ENCODE data around the gene PKP2.

The PKP2 gene

GRCh38 chr12:32859389-32859788 is 37.2 kb downstream of the PKP2 start:
- H3K9ac ChIP-seq (ENCODE audit: low read length) = no peak overlapping the region
- no peaks in the 10 kb centered on the region for H3K4me1 ChIP-seq (ENCODE audit: control insufficient read depth, insufficient read depth, low read length)
- DNase-seq (ENCODE audit: low read depth) = no peak
- H3K27me3 ChIP-seq (replicated peaks; ENCODE audit: control insufficient read depth, insufficient read depth, low read length) = no peaks in the 10 kb centered on the region
- H3K9me3 ChIP-seq (ENCODE audit: control insufficient read depth, low read length) = no peaks in the 10 kb centered on the region
- H3K4me3 ChIP-seq (ENCODE audit: low read length) = no peak overlapping the region
- no peaks in the 10 kb centered on the region for H3K36me3 ChIP-seq (ENCODE audit: control insufficient read depth, insufficient read depth, low read length, severe bottlenecking)

GRCh38 chr12:32854716-32855115 is 41.9 kb downstream of the PKP2 start:
- H3K9ac ChIP-seq (ENCODE audit: low read length) = no peak overlapping the region

GRCh38 chr12:32854097-32854496 is 42.5 kb downstream of the PKP2 start:
- Histone ChIP-seq H3K9me3 (ENCODE audit: control insufficient read depth, low read length) (no peaks in the 10 kb centered on the region), H3K9ac (ENCODE audit: low read length) (no peak overlapping the region), H3K36me3 (ENCODE audit: control insufficient read depth, insufficient read depth, low read length, severe bottlenecking) (no peaks in the 10 kb centered on the region), H3K27me3 (replicated peaks; ENCODE audit: control insufficient read depth, insufficient read depth, low read length) (no peaks in the 10 kb centered on the region), H3K4me3 (ENCODE audit: low read length) (no peak overlapping the region), H3K4me1 (ENCODE audit: control insufficient read depth, insufficient read depth, low read length) (no peaks in the 10 kb centered on the region)
- no peak for DNase-seq (ENCODE audit: low read depth)

More at GRCh38 chr12:32854716-32855115, 41.9 kb downstream of the PKP2 start:
- H3K27me3 ChIP-seq (replicated peaks; ENCODE audit: control insufficient read depth, insufficient read depth, low read length) = no peaks in the 10 kb centered on the region
- H3K36me3 ChIP-seq (ENCODE audit: control insufficient read depth, insufficient read depth, low read length, severe bottlenecking) = no peaks in the 10 kb centered on the region
- DNase-seq (ENCODE audit: low read depth) = no peak
- H3K9me3 ChIP-seq (ENCODE audit: control insufficient read depth, low read length) = no peaks in the 10 kb centered on the region
- no peaks in the 10 kb centered on the region for H3K4me1 ChIP-seq (ENCODE audit: control insufficient read depth, insufficient read depth, low read length)
- H3K4me3 ChIP-seq (ENCODE audit: low read length) = no peak overlapping the region

GRCh38 chr12:32847287-32847686 is 49.3 kb downstream of the PKP2 start:
- Histone ChIP-seq H3K36me3 (ENCODE audit: control insufficient read depth, insufficient read depth, low read length, severe bottlenecking) (no peaks in the 10 kb centered on the region), H3K9ac (ENCODE audit: low read length) (no peak overlapping the region), H3K4me1 (ENCODE audit: control insufficient read depth, insufficient read depth, low read length) (peaks cover 14% of the 10 kb centered on the region), H3K9me3 (ENCODE audit: control insufficient read depth, low read length) (no peaks in the 10 kb centered on the region), H3K27me3 (replicated peaks; ENCODE audit: control insufficient read depth, insufficient read depth, low read length) (no peaks in the 10 kb centered on the region), H3K4me3 (ENCODE audit: low read length) (no peak overlapping the region)
- DNase-seq (ENCODE audit: low read depth) = no peak

GRCh38 chr12:32846053-32846452 is 50.5 kb downstream of the PKP2 start:
- no peaks in the 10 kb centered on the region for H3K27me3 ChIP-seq (replicated peaks; ENCODE audit: control insufficient read depth, insufficient read depth, low read length)
- H3K4me3 ChIP-seq (ENCODE audit: low read length) = no peak overlapping the region
- no peaks in the 10 kb centered on the region for H3K36me3 ChIP-seq (ENCODE audit: control insufficient read depth, insufficient read depth, low read length, severe bottlenecking)
- H3K9ac ChIP-seq (ENCODE audit: low read length) = no peak overlapping the region
- DNase-seq (ENCODE audit: low read depth) = no peak
- peaks cover 14% of the 10 kb centered on the region for H3K4me1 ChIP-seq (ENCODE audit: control insufficient read depth, insufficient read depth, low read length)
- no peaks in the 10 kb centered on the region for H3K9me3 ChIP-seq (ENCODE audit: control insufficient read depth, low read length)

GRCh38 chr12:32843528-32844095 is 53.0 kb downstream of the PKP2 start:
- Histone ChIP-seq H3K36me3 (ENCODE audit: control insufficient read depth, insufficient read depth, low read length, severe bottlenecking) (peaks cover 8% of the 10 kb centered on the region), H3K4me3 (ENCODE audit: low read length) (no peak overlapping the region), H3K9ac (ENCODE audit: low read length) (peak overlapping the region; percentile 1), H3K9me3 (ENCODE audit: control insufficient read depth, low read length) (no peaks in the 10 kb centered on the region), H3K27me3 (replicated peaks; ENCODE audit: control insufficient read depth, insufficient read depth, low read length) (no peaks in the 10 kb centered on the region), H3K4me1 (ENCODE audit: control insufficient read depth, insufficient read depth, low read length) (peaks cover 14% of the 10 kb centered on the region)
- no peak for DNase-seq (ENCODE audit: low read depth)

- Histone ChIP-seq H3K9ac (ENCODE audit: low read length) (no peak overlapping the region), H3K9me3 (ENCODE audit: control insufficient read depth, low read length) (no peaks in the 10 kb centered on the region), H3K27me3 (replicated peaks; ENCODE audit: control insufficient read depth, insufficient read depth, low read length) (peaks cover 4% of the 10 kb centered on the region), H3K4me3 (ENCODE audit: low read length) (no peak overlapping the region), H3K4me1 (ENCODE audit: control insufficient read depth, insufficient read depth, low read length) (peaks cover 14% of the 10 kb centered on the region), H3K36me3 (ENCODE audit: control insufficient read depth, insufficient read depth, low read length, severe bottlenecking) (peaks cover 8% of the 10 kb centered on the region)
- DNase-seq (ENCODE audit: low read depth) = no peak
Measured at GRCh38 chr12:32841061-32841460, 55.5 kb downstream of the PKP2 start.

- no peak overlapping the region for H3K4me3 ChIP-seq (ENCODE audit: low read length)
- no peaks in the 10 kb centered on the region for H3K9me3 ChIP-seq (ENCODE audit: control insufficient read depth, low read length)
- H3K36me3 ChIP-seq (ENCODE audit: control insufficient read depth, insufficient read depth, low read length, severe bottlenecking) = peaks cover 11% of the 10 kb centered on the region
- no peak overlapping the region for H3K9ac ChIP-seq (ENCODE audit: low read length)
- H3K27me3 ChIP-seq (replicated peaks; ENCODE audit: control insufficient read depth, insufficient read depth, low read length) = peaks cover 4% of the 10 kb centered on the region
- peaks cover 14% of the 10 kb centered on the region for H3K4me1 ChIP-seq (ENCODE audit: control insufficient read depth, insufficient read depth, low read length)
- no peak for DNase-seq (ENCODE audit: low read depth)
Measured at GRCh38 chr12:32839828-32840227, 56.7 kb downstream of the PKP2 start.

GRCh38 chr12:32837974-32838373 is 58.6 kb downstream of the PKP2 start:
- H3K9ac ChIP-seq (ENCODE audit: low read length) = no peak overlapping the region
- peaks cover 11% of the 10 kb centered on the region for H3K36me3 ChIP-seq (ENCODE audit: control insufficient read depth, insufficient read depth, low read length, severe bottlenecking)
- H3K4me3 ChIP-seq (ENCODE audit: low read length) = no peak overlapping the region
- H3K9me3 ChIP-seq (ENCODE audit: control insufficient read depth, low read length) = no peaks in the 10 kb centered on the region
- no peaks in the 10 kb centered on the region for H3K4me1 ChIP-seq (ENCODE audit: control insufficient read depth, insufficient read depth, low read length)
- peaks cover 4% of the 10 kb centered on the region for H3K27me3 ChIP-seq (replicated peaks; ENCODE audit: control insufficient read depth, insufficient read depth, low read length)
- DNase-seq (ENCODE audit: low read depth) = no peak

- Histone ChIP-seq H3K4me3 (ENCODE audit: low read length) (no peak overlapping the region), H3K9ac (ENCODE audit: low read length) (no peak overlapping the region), H3K4me1 (ENCODE audit: control insufficient read depth, insufficient read depth, low read length) (no peaks in the 10 kb centered on the region), H3K36me3 (ENCODE audit: control insufficient read depth, insufficient read depth, low read length, severe bottlenecking) (peaks cover 11% of the 10 kb centered on the region), H3K27me3 (replicated peaks; ENCODE audit: control insufficient read depth, insufficient read depth, low read length) (peaks cover 4% of the 10 kb centered on the region), H3K9me3 (ENCODE audit: control insufficient read depth, low read length) (no peaks in the 10 kb centered on the region)
- DNase-seq (ENCODE audit: low read depth) = no peak
Measured at GRCh38 chr12:32836710-32837109, 59.9 kb downstream of the PKP2 start.

- peaks cover 3% of the 10 kb centered on the region for H3K36me3 ChIP-seq (ENCODE audit: control insufficient read depth, insufficient read depth, low read length, severe bottlenecking)
- DNase-seq (ENCODE audit: low read depth) = no peak
- no peak overlapping the region for H3K4me3 ChIP-seq (ENCODE audit: low read length)
- H3K9me3 ChIP-seq (ENCODE audit: control insufficient read depth, low read length) = no peaks in the 10 kb centered on the region
- H3K9ac ChIP-seq (ENCODE audit: low read length) = no peak overlapping the region
- peaks cover 4% of the 10 kb centered on the region for H3K27me3 ChIP-seq (replicated peaks; ENCODE audit: control insufficient read depth, insufficient read depth, low read length)
- no peaks in the 10 kb centered on the region for H3K4me1 ChIP-seq (ENCODE audit: control insufficient read depth, insufficient read depth, low read length)
Measured at GRCh38 chr12:32834122-32834521, 62.5 kb downstream of the PKP2 start.

GRCh38 chr12:32828552-32828951 is 68.0 kb downstream of the PKP2 start:
- H3K27me3 ChIP-seq (replicated peaks; ENCODE audit: control insufficient read depth, insufficient read depth, low read length) = no peaks in the 10 kb centered on the region
- H3K9me3 ChIP-seq (ENCODE audit: control insufficient read depth, low read length) = no peaks in the 10 kb centered on the region
- no peak for DNase-seq (ENCODE audit: low read depth)
- no peak overlapping the region for H3K9ac ChIP-seq (ENCODE audit: low read length)
- no peaks in the 10 kb centered on the region for H3K4me1 ChIP-seq (ENCODE audit: control insufficient read depth, insufficient read depth, low read length)
- no peaks in the 10 kb centered on the region for H3K36me3 ChIP-seq (ENCODE audit: control insufficient read depth, insufficient read depth, low read length, severe bottlenecking)
- H3K4me3 ChIP-seq (ENCODE audit: low read length) = no peak overlapping the region

All from adipocyte (in vitro differentiated cells).